HepG2 (cell line): ENCODE measurements around the gene NT5DC4. TPM values are rescaled to one million over a fixed set of nuclear protein-coding genes. Genes with fewer than 3 reads are reported as not detected.
A peak's percentile ranks its signal among the peaks of the same experiment; 100 is the strongest.

Experiments used
- E2F5 ChIP-seq: sonication (generic); formaldehyde crosslinking; conservative IDR thresholded peaks from 2 replicates; pipeline ENCODE4 v1.4.0; 2020; ENCODE audit warnings: missing genetic modification reagents
- GPN1 ChIP-seq: sonication (generic); formaldehyde crosslinking; IDR thresholded peaks from 2 replicates; pipeline ENCODE4 v1.5.1; 2020; ENCODE audit warnings: missing genetic modification reagents, borderline replicate concordance
- HNRNPL ChIP-seq: fragments of 200-400 bp; formaldehyde crosslinking; IDR thresholded peaks from 2 replicates; pipeline ENCODE4 v1.6.1; 2017; ENCODE audit warnings: mild to moderate bottlenecking, low read depth, low read length
- KDM1A ChIP-seq: IDR thresholded peaks from 2 replicates; pipeline ENCODE4 v1.6.1; 2016; ENCODE audit warnings: missing compliant biosample characterization
- KDM2A ChIP-seq: sonication (generic); formaldehyde crosslinking; IDR thresholded peaks from 2 replicates; pipeline ENCODE4 v1.4.0; 2020; ENCODE audit warnings: low read depth, missing genetic modification reagents, borderline replicate concordance
- MEF2D ChIP-seq: sonication (generic); formaldehyde crosslinking; IDR thresholded peaks from 2 replicates; pipeline ENCODE4 v1.5.1; 2020; ENCODE audit warnings: mild to moderate bottlenecking, missing genetic modification reagents
- MIER3 ChIP-seq: IDR thresholded peaks from 2 replicates; pipeline ENCODE4 v1.6.1; 2016; ENCODE audit warnings: missing compliant biosample characterization, borderline replicate concordance
- MXI1 ChIP-seq: IDR thresholded peaks from 3 replicates; pipeline ENCODE4 v1.6.1; 2012; ENCODE audit warnings: low read depth, low read length, inconsistent platforms, borderline replicate concordance
- PHF8 ChIP-seq: sonication (generic); formaldehyde crosslinking; IDR thresholded peaks from 2 replicates; pipeline ENCODE4 v1.5.0; 2020; ENCODE audit warnings: missing genetic modification reagents
- PRMT3 ChIP-seq: sonication (generic); formaldehyde crosslinking; IDR thresholded peaks from 2 replicates; pipeline ENCODE4 v1.8.1; 2022; ENCODE audit warnings: low read depth, mild to moderate bottlenecking, moderate library complexity, missing genetic modification reagents, borderline replicate concordance
- RARG ChIP-seq: sonication (generic); formaldehyde crosslinking; IDR thresholded peaks from 2 replicates; pipeline ENCODE4 v1.4.0; 2020; ENCODE audit warnings: low read depth, mild to moderate bottlenecking, missing genetic modification reagents
- RORA ChIP-seq: sonication (generic); formaldehyde crosslinking; IDR thresholded peaks from 2 replicates; pipeline ENCODE4 v1.5.0; 2020; ENCODE audit warnings: mild to moderate bottlenecking, missing genetic modification reagents, moderate library complexity
- SNRNP70 ChIP-seq: fragments of 200-400 bp; formaldehyde crosslinking; IDR thresholded peaks from 2 replicates; pipeline ENCODE4 v1.6.1; 2017; ENCODE audit warnings: mild to moderate bottlenecking, low read depth, low read length, moderate library complexity
- SOX5 ChIP-seq: IDR thresholded peaks from 2 replicates; pipeline ENCODE4 v1.6.1; 2016; ENCODE audit warnings: borderline replicate concordance
- SP4 ChIP-seq: sonication (generic); formaldehyde crosslinking; IDR thresholded peaks from 2 replicates; pipeline ENCODE4 v1.8.1; 2023; ENCODE audit warnings: mild to moderate bottlenecking, missing genetic modification reagents
- TARDBP ChIP-seq: sonication (generic); formaldehyde crosslinking; IDR thresholded peaks from 2 replicates; pipeline ENCODE4 v1.8.0; 2022; ENCODE audit warnings: mild to moderate bottlenecking, missing genetic modification reagents
- THRA ChIP-seq: sonication (generic); formaldehyde crosslinking; IDR thresholded peaks from 2 replicates; pipeline ENCODE4 v1.4.0; 2020; ENCODE audit warnings: missing genetic modification reagents, borderline replicate concordance
- ZBTB37 ChIP-seq: sonication (generic); formaldehyde crosslinking; IDR thresholded peaks from 2 replicates; pipeline ENCODE4 v1.4.0; 2020; ENCODE audit warnings: mild to moderate bottlenecking, missing genetic modification reagents
- ZNF10 ChIP-seq: sonication (generic); formaldehyde crosslinking; IDR thresholded peaks from 2 replicates; pipeline ENCODE4 v1.4.0; 2020; ENCODE audit warnings: mild to moderate bottlenecking, low read depth, missing genetic modification reagents, borderline replicate concordance
- ZNF331 ChIP-seq: sonication (generic); formaldehyde crosslinking; IDR thresholded peaks from 2 replicates; pipeline ENCODE4 v1.4.0; 2020; ENCODE audit warnings: missing genetic modification reagents
- ZNF383 ChIP-seq: sonication (generic); formaldehyde crosslinking; IDR thresholded peaks from 2 replicates; pipeline ENCODE4 v1.4.0; 2020; ENCODE audit warnings: missing genetic modification reagents, mild to moderate bottlenecking, borderline replicate concordance
- ZNF446 ChIP-seq: sonication (generic); formaldehyde crosslinking; IDR thresholded peaks from 2 replicates; pipeline ENCODE4 v1.5.0; 2020; ENCODE audit warnings: mild to moderate bottlenecking, missing genetic modification reagents
- ZNF468 ChIP-seq: sonication (generic); formaldehyde crosslinking; IDR thresholded peaks from 2 replicates; pipeline ENCODE4 v1.8.0; 2022; ENCODE audit warnings: mild to moderate bottlenecking, moderate library complexity, missing genetic modification reagents
- ZNF629 ChIP-seq: sonication (generic); formaldehyde crosslinking; conservative IDR thresholded peaks from 2 replicates; pipeline ENCODE4 v1.5.0; 2020; ENCODE audit warnings: missing genetic modification reagents
- ZNF766 ChIP-seq: sonication (generic); formaldehyde crosslinking; IDR thresholded peaks from 2 replicates; pipeline ENCODE4 v1.5.0; 2020; ENCODE audit warnings: missing genetic modification reagents, borderline replicate concordance
- polyA plus RNA-seq, 8 experiments: library from polyadenylated mRNA; depleted of rRNA in 3 of 8; stranded (reverse) in 7 of 8; unstranded in 1 of 8; fragments of >200 nt; fragmentation: Illumina TruSeq in 4 of 8; extraction: Trizol in 4 of 8; gene quantifications; 2 replicates each; pipeline versions ENCODE4 v1.2.1 to v1.2.3, GENCODE V29; 2011 to 2016; ENCODE audit warnings: low read depth in 4 of 8, missing spikeins in 1 of 8, mixed read lengths in 1 of 8; ENCODE audit not compliant: insufficient read depth in 1 of 8
- total RNA-seq, 5 experiments: library from RNA; depleted of rRNA; stranded (reverse); fragments of >200 nt; fragmentation: Illumina TruSeq; extraction: Trizol; gene quantifications; 2 replicates each; pipeline ENCODE4 v1.2.3, GENCODE V29; 2016; ENCODE audit warnings: low read depth in 1 of 5
- TF ChIP-seq, protein P1 (sequence below): sonication (generic); formaldehyde crosslinking; IDR thresholded peaks from 2 replicates; pipeline ENCODE4 v1.8.0; 2022; ENCODE audit warnings: mild to moderate bottlenecking, missing genetic modification reagents, moderate library complexity

Gene NT5DC4
- total and polyA plus RNA-seq, 2 of the 13 experiments (the other 11 are each of a cell fraction or from before 2014, with no cell fraction given): 0.04 to 4.2 TPM

DNA sequence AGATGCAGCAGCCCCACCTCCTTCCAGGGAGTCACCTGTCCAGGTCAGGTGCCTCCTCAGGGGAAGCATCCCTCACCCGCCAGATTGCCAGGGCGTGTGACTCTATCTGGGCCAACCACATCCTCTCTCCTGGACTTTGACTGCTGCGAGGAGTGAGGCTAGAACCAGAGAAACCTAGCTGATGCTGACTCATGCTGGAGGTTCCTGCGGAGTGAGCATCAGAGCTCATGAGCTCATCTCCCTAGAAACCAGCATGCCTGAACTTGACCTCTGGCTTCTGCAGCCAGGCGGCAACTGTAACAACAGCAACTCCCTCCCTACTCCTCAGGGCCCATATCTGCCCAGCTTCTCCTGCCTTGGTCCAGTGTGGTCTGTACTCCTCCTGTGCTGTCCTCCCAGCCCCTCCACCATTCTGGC is 28.3 kb upstream of the NT5DC4 start (continued):
- TF ChIP-seq GPN1 (CRISPR knock-in tag): no peak
- TF ChIP-seq TARDBP (CRISPR knock-in tag): peak; percentile 62; the same call in 1 of the 2 replicates
- no peak for TF ChIP-seq ZNF468 (CRISPR knock-in tag)
- no peak for TF ChIP-seq ZNF629
- TF ChIP-seq E2F5 (CRISPR knock-in tag): no peak
- no peak for TF ChIP-seq HNRNPL
- TF ChIP-seq ZNF383 (CRISPR knock-in tag): no peak
- peak; percentile 76; the same call in 1 of the 2 replicates for TF ChIP-seq ZNF331
- TF ChIP-seq, protein P1, sequence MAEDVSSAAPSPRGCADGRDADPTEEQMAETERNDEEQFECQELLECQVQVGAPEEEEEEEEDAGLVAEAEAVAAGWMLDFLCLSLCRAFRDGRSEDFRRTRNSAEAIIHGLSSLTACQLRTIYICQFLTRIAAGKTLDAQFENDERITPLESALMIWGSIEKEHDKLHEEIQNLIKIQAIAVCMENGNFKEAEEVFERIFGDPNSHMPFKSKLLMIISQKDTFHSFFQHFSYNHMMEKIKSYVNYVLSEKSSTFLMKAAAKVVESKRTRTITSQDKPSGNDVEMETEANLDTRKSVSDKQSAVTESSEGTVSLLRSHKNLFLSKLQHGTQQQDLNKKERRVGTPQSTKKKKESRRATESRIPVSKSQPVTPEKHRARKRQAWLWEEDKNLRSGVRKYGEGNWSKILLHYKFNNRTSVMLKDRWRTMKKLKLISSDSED (CRISPR knock-in tag): no peak
- peak; percentile 77; the same call in 1 of the 2 replicates for TF ChIP-seq KDM1A (CRISPR knock-in tag)
- peak; percentile 65; the same call in 1 of the 3 replicates for TF ChIP-seq MXI1
- no peak for TF ChIP-seq PHF8 (CRISPR knock-in tag)
- no peak for TF ChIP-seq RORA
- TF ChIP-seq THRA (CRISPR knock-in tag): peak; percentile 69
- no peak for TF ChIP-seq SNRNP70
- TF ChIP-seq ZNF446: no peak
- TF ChIP-seq SOX5: peak; percentile 59
- TF ChIP-seq ZNF10 (CRISPR knock-in tag): no peak
- TF ChIP-seq PRMT3 (CRISPR knock-in tag): no peak
- TF ChIP-seq RARG (CRISPR knock-in tag): no peak
- no peak for TF ChIP-seq SP4
- TF ChIP-seq ZBTB37 (CRISPR knock-in tag): 0 out of 2 replicates have a peak, but pooled peaks have one; percentile 35
- TF ChIP-seq MIER3: peak; percentile 89; the same call in 1 of the 2 replicates
- TF ChIP-seq KDM2A: peak; percentile 73; the same call in 1 of the 2 replicates
- TF ChIP-seq MEF2D (CRISPR knock-in tag): peak; percentile 31; the same call in 1 of the 2 replicates
- TF ChIP-seq ZNF766 (CRISPR knock-in tag): peak; percentile 53; the same call in 1 of the 2 replicates
